CD4-positive, alpha-beta T cell treated with Interleukin-1 beta for 1 hour (primary cell): Measurements from ENCODE around the gene ARHGAP26.
A peak's percentile ranks its signal among the peaks of the same experiment; 100 is the strongest.

Experiments
- DNase-seq, 2 donors: peaks; one replicate each; pipeline ENCODE4 v3.0.0-alpha.2; 2020 to 2022

The ARHGAP26 gene

DNA sequence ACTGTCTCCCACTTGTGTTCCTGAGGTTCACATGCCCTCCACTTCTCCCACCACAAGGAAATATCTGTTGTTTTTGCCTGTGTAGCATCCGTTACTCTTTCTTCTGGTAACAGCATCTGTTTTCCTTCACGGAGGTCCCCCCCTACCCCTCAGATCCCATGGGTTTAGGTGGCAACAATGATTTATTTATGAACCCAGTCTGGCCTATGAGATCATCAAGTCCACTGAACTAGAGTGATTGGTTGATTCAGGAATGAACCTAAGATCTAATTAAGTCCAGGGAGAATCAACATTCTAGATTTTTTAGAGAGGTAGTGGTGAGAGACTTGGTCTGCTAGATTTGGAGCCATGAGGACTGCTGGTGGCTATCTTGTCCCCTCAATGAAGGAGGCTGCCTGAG is 466.5 kb downstream of the ARHGAP26 start:
- no peak for DNase-seq

DNA sequence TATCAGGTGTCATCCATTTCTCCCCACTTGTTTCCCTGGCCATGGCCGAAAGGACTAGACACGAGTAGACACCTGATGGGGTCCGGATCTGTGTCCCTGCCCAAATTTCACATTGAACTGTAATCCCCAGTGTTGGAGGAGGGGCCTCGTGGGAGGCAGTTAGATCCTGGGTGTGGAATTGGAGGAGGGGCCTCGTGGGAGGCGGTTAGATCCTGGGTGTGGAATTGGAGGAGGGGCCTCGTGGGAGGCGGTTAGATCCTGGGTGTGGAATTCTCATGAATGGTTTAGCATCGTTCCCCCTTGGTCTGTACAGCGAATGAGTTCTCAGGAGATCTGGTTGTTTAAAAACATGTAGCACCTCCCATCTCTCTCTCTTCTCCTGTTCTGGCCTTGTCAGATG is 467.5 kb downstream of the ARHGAP26 start:
- no peak for DNase-seq

- no peak for DNase-seq
Observed at GRCh38 chr5:143238620-143239019, 468.4 kb downstream of the ARHGAP26 start.

- DNase-seq = no peak
Observed at GRCh38 chr5:143239882-143240518, 469.8 kb downstream of the ARHGAP26 start.

DNA sequence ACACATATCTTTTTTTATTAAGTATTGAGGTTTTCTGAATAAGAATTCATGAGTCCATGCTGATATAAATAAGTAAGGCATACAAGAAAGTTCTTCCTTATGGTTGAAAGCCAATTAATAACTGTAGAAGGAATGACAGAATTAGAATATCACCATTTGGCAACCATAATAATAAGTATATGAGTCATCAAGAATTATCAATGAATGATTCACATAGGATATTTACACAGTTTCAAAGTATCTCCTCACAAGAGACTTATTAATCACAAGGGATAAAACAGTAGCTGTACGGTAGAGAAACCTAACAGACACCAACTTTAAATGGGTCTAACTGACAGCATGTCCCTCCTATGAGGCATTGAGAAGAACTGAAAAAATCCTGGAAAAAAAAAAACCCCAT is 471.7 kb downstream of the ARHGAP26 start:
- DNase-seq = no peak

DNA sequence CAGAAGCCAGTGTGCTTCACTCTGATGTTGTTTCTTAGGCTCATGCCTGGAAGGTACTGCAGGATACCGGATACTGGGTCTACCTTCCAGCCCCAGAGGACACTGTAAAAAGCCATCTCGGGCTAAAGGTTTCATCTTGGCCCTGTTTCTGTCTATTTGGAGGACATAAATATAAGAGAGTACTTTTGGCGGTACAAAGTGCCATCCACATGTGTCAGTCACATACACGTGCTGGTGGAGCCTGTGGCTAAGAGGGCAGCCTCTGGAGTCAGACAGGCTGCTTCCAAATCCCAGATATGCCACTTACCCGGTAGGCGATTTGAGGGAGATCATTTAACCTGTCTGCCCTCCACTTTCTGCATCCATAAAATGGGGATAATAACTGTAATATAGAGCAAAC is 472.9 kb downstream of the ARHGAP26 start:
- DNase-seq = no peak

DNA sequence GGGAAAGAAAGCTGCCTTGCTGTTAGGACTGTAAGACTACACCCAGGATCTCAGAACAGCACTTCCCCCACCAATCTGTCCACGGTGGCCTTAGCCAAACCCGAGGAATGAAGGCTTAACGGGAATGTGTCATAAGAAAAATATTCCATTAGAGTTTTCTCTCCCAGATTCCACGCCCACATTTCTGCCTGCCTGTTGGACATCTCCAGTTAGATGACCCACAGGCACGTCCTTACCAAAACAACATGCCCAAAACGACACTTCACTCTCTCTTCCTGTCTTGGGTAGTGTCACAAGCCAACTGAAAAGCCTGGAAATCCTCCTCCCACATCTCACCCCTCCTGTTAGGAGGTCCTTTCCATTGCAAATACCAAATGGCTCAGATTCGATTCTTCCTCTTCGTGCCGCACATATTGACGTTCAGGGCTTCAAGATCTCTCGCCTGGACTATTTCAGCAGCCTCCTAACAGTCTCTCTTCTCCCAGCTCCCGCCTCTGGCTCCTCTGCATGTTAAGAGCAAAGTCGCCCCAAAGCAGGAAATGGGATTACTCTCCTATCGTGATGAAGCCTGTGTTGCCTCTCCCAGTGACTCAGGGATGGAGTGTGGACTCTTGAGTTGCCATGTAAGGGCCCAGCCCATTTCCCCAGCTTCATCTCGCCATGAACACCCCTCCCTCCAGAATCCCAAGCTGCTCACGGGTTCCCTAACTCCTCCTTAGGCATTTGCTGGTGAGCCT is 474.0 kb downstream of the ARHGAP26 start:
- DNase-seq = no peak

DNA sequence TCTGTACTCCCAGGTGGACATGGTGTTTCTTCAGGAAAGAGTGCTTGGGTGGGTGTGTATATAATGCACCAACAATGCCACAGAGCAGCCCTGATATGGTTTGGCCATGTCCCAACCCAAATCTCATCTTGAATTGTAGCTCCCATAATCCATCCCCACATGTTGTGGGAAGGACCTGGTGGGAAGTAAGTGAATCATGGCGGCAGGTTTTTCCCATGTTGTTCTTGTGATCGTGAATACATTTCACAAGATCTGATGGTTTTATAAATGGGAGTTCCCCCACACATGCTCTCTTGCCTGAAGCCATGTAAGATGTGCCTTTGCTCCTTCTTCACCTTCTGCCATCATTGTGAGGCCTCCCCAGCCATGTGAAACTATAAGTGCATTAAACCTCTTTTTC is 474.8 kb downstream of the ARHGAP26 start:
- no peak for DNase-seq

- no peak for DNase-seq
Observed at GRCh38 chr5:143245929-143246561, 475.9 kb downstream of the ARHGAP26 start.

DNA sequence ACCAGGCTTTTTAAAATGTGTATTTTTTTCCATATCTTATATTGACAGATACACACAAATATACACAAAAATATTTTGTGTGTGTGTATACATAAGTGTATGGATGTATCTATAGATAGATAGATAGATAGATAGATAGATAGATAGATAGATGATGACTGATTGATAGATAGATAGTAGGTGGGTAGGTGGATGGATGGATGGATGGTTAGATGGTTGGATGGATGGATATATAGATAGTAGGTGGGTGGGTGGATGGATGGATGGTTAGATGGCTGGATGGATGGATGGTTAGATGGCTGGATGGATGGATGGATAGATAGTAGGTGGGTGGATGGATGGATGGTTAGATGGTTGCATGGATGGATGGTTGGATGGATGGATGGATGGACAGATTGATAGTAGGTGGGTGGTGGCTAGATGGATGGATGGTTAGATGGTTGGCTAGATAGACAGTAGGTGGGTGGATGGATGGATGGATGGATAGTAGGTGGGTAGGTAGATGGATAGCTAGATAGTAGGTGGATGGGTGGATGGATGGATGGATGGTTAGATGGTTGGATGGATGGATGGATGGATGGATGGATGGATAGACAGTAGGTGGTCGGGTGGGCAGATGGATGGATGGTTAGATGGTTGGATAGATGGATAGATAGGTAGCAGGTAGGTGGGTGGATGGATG is 477.1 kb downstream of the ARHGAP26 start:
- no peak for DNase-seq

- DNase-seq = no peak
Observed at GRCh38 chr5:143248391-143248790, 478.2 kb downstream of the ARHGAP26 start.

DNA sequence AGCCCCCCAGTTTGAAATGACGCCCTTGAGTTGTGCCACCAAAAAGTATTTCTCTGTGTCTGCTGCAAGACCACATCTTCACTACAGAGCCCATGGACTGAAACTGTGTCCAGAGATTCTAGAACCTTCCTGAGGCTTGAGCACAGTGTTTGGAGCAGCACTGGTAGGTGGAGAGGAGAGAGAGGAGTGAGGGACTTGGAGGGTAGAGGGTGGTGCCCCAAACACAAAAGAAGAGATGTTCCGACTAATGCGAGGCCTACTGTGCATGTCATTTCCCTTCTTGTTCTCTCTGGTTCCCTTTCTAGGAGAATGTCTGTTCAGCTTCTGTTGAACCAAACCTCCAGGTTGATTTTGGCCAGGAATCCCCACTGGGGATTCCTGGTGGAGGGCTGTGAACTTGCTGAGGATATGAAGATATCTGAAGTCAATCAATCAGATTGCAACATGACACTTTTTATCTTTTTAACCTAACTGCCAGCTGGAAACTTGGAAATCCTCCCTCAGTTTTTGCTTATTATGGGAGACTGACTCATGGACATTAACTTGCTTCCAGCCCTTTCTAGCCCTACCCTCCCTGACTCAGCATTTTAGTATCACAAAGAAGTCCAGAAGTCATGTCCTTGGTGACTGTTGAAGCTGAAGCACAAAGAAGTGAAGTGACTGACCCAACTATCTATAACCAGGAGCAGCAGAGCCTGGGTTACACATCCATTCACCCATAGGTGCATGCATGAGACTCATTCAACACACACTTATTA is 478.8 kb downstream of the ARHGAP26 start:
- no peak for DNase-seq

- DNase-seq = no peak
Observed at GRCh38 chr5:143249851-143250250, 479.7 kb downstream of the ARHGAP26 start.

- DNase-seq = no peak
Observed at GRCh38 chr5:143251190-143251589, 481.0 kb downstream of the ARHGAP26 start.

- DNase-seq = no peak
Observed at GRCh38 chr5:143251946-143252345, 481.8 kb downstream of the ARHGAP26 start.

- no peak for DNase-seq
Observed at GRCh38 chr5:143254819-143255218, 484.6 kb downstream of the ARHGAP26 start.

GRCh38 chr5:143258559-143259253 is 488.5 kb downstream of the ARHGAP26 start:
- DNase-seq = no peak

DNA sequence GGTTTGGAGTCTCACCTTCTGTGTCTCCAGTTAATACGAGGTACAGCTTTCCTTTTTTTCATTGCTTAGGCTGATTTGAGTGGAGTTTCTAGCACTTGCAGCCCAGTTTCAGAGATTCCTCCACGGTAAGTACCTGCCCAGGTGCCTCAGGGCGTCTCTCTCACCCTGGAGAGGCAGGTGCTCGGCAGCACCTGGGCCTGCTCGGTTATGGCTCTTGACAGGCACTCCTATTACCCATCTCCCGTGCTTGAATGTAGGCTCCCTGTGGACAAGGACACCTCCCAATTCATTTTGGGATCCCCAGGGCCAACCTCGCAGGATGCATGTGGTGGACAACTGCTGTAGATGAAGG is 489.1 kb downstream of the ARHGAP26 start:
- no peak for DNase-seq

GRCh38 chr5:143261748-143262392 is 491.7 kb downstream of the ARHGAP26 start:
- peak in 1 of 2 donors; percentile 23 for DNase-seq

- peak in 1 of 2 donors; percentile 7 for DNase-seq
Observed at GRCh38 chr5:143262393-143263174, 492.4 kb downstream of the ARHGAP26 start.

DNA sequence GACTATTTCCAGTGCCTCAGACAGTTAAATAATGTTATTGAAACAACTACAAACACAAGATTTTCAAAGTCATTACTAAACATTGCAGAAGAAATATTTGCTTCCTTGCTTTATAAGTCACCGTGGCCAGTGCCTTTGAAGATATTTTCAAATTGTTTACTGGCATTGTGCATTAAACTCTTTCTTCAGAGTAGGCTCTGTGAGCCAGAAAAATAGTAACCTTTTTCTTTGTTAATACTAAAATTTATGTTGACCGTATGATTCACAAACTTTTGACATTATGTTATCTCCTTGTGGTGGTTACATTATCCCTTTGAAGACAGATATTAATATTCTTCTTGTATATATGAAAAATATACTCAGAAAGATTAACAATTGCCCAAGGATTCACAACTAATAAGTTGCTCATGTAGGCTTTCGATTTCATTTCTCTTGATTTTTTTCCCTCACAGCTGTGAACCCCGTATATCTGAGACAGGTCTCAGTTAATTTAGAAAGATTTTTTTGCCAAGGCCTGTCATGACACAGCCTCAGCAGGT is 493.2 kb downstream of the ARHGAP26 start:
- DNase-seq = no peak
